Uterus (tissue), 4 donors: ENCODE data around the gene GABRB1. TPM values are rescaled to one million over a fixed set of nuclear protein-coding genes. Genes with fewer than 3 reads are reported as not detected.
A peak's percentile ranks its signal among the peaks of the same experiment; 100 is the strongest.

Source experiments
- DNase-seq, 2 donors: peaks; one replicate each; pipeline ENCODE4 v3.0.0-alpha.2; 2019 to 2020
- H3K27ac ChIP-seq, 2 donors: fragments of 200-600 bp; sonication (generic); 1 replicate in 1 of 2; 2 replicates in 1 of 2; pipeline ENCODE4 v1.5.1; 2016 to 2018
- H3K27me3 ChIP-seq, 2 donors: fragments of 200-600 bp; sonication (generic); one replicate each; pipeline ENCODE4 v1.5.1; 2018 to 2019; ENCODE audit warnings: control low read depth in 1 of 2
- H3K36me3 ChIP-seq, 2 donors: fragments of 200-600 bp; sonication (generic); one replicate each; pipeline ENCODE4 v1.5.1; 2019; ENCODE audit warnings: control low read depth in 1 of 2
- H3K4me1 ChIP-seq, 2 donors: fragments of 200-600 bp; sonication (generic); one replicate each; pipeline ENCODE4 v1.5.1; 2018 to 2019; ENCODE audit warnings: control low read depth in 1 of 2
- H3K4me3 ChIP-seq, 2 donors: fragments of 200-600 bp; sonication (generic); 1 replicate in 1 of 2; 2 replicates in 1 of 2; pipeline ENCODE4 v1.5.1; 2018 to 2019; ENCODE audit warnings: mild to moderate bottlenecking in 1 of 2
- H3K9me3 ChIP-seq, 2 donors: fragments of 200-600 bp; sonication (generic); one replicate each; pipeline ENCODE4 v1.5.1; 2019; ENCODE audit warnings: control low read depth in 1 of 2
- POLR2A ChIP-seq, 2 donors: fragments of 450-650 bp; IDR thresholded peaks; one replicate each; pipeline ENCODE4 v1.6.1; 2016; ENCODE audit warnings: antibody characterized with exemption in 2 of 2, mild to moderate bottlenecking in 1 of 2, moderate library complexity in 1 of 2
- intact Hi-C: fragments of 100-400 bp; cut with DNase I; formaldehyde crosslinking; loops from one replicate; pipeline ENCODE4 v1.15.1; 2023; ENCODE audit warnings: low total_unique reads
- total RNA-seq, 4 donors: library from RNA; depleted of rRNA in 3 of 4; stranded (reverse); fragments of >200 nt in 3 of 4; gene quantifications; one replicate each; pipeline versions ENCODE4 v1.1.0 to v1.2.4, GENCODE V29; 2014 to 2023
- TF ChIP-seq, protein P1 (sequence below), 4 experiments: fragments of 200-600 bp in 2 of 4; fragments of 450-650 bp in 2 of 4; sonication (generic) in 2 of 4; IDR thresholded peaks; one replicate each; pipeline ENCODE4 v1.5.1; 2016 to 2019; ENCODE audit warnings: antibody characterized with exemption in 4 of 4, mild to moderate bottlenecking in 2 of 4, moderate library complexity in 1 of 4
- donor health status: DM: yes; HTN: yes; CAD: no.

The GABRB1 gene
- total RNA-seq, 4 donors from 2014 or later: 1.2 to 1.5 TPM; not detected in 2

DNA sequence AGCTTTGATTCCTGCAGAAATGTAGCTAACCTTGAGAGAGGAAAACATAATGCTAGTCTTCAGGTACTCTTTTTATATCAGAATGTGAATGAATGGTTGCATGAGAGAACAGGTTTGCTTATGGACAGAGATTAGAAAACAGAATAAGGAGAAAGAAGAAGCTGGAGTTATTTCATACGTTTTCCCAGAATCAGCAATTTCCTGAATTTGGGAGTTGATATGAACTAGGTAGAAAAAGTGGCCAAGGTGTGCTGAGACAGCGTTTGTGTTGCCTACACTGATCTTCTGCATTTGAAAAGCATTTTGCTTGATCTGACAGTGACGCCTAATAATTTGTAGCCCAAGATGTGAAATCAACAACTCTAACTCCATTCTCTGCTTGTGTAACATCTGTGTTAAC lies 12.5 kb downstream of the GABRB1 start:
- no peak overlapping the region for H3K4me3 ChIP-seq
- no peaks in the 10 kb centered on the region for H3K9me3 ChIP-seq
- H3K36me3 ChIP-seq: no peaks in the 10 kb centered on the region
- no peaks in the 10 kb centered on the region for H3K4me1 ChIP-seq
- H3K27ac ChIP-seq: no peak overlapping the region
- no peak for DNase-seq
- TF ChIP-seq, protein P1, sequence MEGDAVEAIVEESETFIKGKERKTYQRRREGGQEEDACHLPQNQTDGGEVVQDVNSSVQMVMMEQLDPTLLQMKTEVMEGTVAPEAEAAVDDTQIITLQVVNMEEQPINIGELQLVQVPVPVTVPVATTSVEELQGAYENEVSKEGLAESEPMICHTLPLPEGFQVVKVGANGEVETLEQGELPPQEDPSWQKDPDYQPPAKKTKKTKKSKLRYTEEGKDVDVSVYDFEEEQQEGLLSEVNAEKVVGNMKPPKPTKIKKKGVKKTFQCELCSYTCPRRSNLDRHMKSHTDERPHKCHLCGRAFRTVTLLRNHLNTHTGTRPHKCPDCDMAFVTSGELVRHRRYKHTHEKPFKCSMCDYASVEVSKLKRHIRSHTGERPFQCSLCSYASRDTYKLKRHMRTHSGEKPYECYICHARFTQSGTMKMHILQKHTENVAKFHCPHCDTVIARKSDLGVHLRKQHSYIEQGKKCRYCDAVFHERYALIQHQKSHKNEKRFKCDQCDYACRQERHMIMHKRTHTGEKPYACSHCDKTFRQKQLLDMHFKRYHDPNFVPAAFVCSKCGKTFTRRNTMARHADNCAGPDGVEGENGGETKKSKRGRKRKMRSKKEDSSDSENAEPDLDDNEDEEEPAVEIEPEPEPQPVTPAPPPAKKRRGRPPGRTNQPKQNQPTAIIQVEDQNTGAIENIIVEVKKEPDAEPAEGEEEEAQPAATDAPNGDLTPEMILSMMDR (IDR thresholded peaks at IDR 0.05): no peak
- TF ChIP-seq POLR2A (IDR thresholded peaks at IDR 0.05): no peak
- H3K27me3 ChIP-seq: no peaks in the 10 kb centered on the region
- intact Hi-C loops: no loop called here

DNA sequence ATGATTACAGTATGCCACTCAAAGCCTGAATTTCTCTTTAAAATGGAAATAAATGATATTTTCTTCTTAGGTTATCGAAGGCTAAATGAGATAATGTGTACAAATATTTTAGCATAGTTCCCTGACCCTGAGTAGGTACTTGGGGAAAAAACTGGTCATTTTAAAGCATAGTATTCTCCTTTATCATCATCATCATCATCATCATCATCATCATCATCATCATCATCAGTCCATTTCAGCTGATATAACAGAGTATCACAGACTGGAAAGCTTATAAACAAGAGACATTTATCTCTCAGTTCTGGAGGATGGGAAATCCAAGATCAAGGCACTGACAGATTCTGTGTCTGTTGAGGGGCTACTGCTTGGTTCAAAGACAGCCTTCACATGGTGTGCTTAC lies 13.9 kb downstream of the GABRB1 start:
- Histone ChIP-seq H3K4me1 (no peaks in the 10 kb centered on the region), H3K27me3 (no peaks in the 10 kb centered on the region), H3K9me3 (no peaks in the 10 kb centered on the region), H3K4me3 (no peak overlapping the region), H3K36me3 (no peaks in the 10 kb centered on the region), H3K27ac (no peak overlapping the region)
- TF ChIP-seq, protein P1 (IDR thresholded peaks at IDR 0.05): no peak
- no peak for TF ChIP-seq POLR2A (IDR thresholded peaks at IDR 0.05)
- DNase-seq: no peak
- intact Hi-C loops: no loop called here

DNA sequence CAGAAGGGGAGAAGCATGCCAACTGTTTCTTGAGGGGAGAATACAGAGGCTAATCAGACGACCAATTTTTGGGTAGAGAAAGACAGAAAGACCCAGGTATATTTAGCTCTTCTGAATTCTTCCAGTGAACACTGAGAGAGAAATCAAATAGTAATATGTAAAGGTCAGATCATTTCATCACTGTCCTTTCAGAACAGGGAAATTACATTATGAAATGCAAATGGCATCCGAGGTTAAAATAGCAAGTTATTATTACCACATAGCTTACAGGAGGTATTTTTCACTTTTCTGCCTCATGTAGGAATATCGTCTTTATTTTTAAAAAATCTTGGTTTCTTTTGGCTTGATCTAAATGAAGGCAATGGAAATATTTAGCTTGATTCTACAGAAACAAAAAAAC lies 18.0 kb downstream of the GABRB1 start:
- TF ChIP-seq POLR2A (IDR thresholded peaks at IDR 0.05): no peak
- TF ChIP-seq, protein P1 (IDR thresholded peaks at IDR 0.05): no peak
- intact Hi-C loops: no loop called here
- H3K27ac ChIP-seq: no peak overlapping the region

DNA sequence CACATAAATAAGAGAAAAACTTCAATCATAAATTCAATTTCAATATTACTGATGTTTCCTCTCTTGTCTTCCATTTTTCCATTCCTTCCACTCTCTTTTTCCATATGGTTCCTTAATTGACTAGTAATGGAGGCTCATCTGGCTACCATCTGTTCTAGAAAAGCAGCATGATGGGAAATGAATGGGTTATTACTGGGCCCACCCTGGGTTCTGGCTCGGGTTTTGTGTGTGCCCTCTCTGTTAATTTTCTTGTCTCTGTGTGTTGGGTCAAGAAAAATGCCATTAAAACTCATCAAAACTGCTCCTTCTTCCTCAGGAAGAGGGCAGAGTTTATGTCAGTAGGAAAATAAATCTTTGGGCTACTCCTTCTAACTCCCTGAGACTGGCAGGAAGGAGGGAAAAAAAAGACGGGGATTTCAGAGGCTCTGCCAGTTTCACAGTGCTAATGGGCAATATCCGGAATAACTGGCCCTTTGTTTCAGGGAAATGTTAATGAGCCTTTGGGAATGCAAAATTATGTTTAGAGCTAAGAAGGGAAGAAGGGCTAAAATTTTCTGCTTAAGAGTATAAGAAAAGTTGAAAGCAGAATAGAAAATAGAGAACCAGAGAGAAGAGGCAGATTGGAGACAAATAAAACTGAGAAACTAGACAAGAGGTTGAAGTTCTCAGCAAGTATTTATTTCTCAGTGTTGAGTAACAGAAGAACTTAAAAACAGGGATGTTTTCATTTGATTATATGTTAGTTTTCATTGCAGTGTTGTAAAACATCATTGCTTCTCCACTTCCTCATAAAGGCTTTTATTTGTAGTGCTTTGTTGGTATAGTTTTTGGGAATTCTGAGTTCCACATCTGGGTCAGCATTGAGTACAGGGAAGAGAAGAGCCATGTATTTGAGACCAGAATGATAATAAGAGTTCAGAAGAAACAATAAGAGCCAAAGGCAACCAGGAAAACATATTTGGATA lies 19.7 kb downstream of the GABRB1 start:
- no peak for DNase-seq
- H3K4me1 ChIP-seq: no peaks in the 10 kb centered on the region
- no peaks in the 10 kb centered on the region for H3K9me3 ChIP-seq
- no peaks in the 10 kb centered on the region for H3K36me3 ChIP-seq
- H3K27me3 ChIP-seq: no peaks in the 10 kb centered on the region
- TF ChIP-seq, protein P1 (IDR thresholded peaks at IDR 0.05): no peak
- TF ChIP-seq POLR2A (IDR thresholded peaks at IDR 0.05): no peak
- H3K4me3 ChIP-seq: no peak overlapping the region
- peak overlapping the region; percentile 3 to 16 for H3K27ac ChIP-seq
- intact Hi-C loops: no loop called here

More for the DNA sequence above, 18.0 kb downstream of the GABRB1 start:
- no peak for DNase-seq
- H3K27me3 ChIP-seq: no peaks in the 10 kb centered on the region
- H3K4me3 ChIP-seq: no peak overlapping the region
- no peaks in the 10 kb centered on the region for H3K36me3 ChIP-seq
- no peaks in the 10 kb centered on the region for H3K9me3 ChIP-seq
- H3K4me1 ChIP-seq: no peaks in the 10 kb centered on the region

DNA sequence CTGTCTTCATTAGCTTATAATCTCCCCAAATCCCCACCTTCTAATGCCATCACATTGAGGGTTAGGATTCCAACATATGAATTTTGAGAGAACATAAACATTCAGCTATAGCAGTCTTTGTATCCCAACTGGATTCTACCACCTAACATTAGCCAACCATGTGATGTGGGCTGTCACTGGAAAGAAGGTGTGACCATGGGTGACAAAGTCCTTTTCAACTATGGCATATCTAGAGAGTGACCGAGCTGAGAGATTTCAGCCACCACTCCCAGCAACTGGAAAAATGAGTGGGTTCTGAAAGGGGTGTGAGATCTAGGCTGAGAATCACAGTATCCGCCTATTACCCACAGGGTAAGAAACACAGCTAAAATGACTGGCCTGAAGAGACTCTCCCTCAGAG lies 22.1 kb downstream of the GABRB1 start:
- Histone ChIP-seq H3K36me3 (no peaks in the 10 kb centered on the region), H3K27me3 (no peaks in the 10 kb centered on the region), H3K4me3 (no peak overlapping the region), H3K4me1 (no peaks in the 10 kb centered on the region), H3K9me3 (no peaks in the 10 kb centered on the region), H3K27ac (no peak overlapping the region)
- intact Hi-C loops: no loop called here
- TF ChIP-seq, protein P1 (IDR thresholded peaks at IDR 0.05): no peak
- no peak for TF ChIP-seq POLR2A (IDR thresholded peaks at IDR 0.05)
- DNase-seq: no peak
